Rectal smooth muscle tissue (tissue), 1 donor: ENCODE results near the gene SCFD1.

Experiments used
- H3K27ac ChIP-seq: one replicate; pipeline ENCODE4 v1.7.0; 2013; ENCODE audit warnings: low read depth, low read length, inconsistent platforms
- H3K27me3 ChIP-seq: one replicate; pipeline ENCODE4 v1.7.0; 2013; ENCODE audit warnings: low read length; ENCODE audit not compliant: control insufficient read depth, insufficient read depth
- H3K36me3 ChIP-seq: one replicate; pipeline ENCODE4 v1.7.0; 2013; ENCODE audit warnings: low read length; ENCODE audit not compliant: control insufficient read depth, insufficient read depth
- H3K4me1 ChIP-seq: one replicate; pipeline ENCODE4 v1.7.0; 2013; ENCODE audit warnings: low read length; ENCODE audit not compliant: control insufficient read depth, insufficient read depth
- H3K4me3 ChIP-seq: one replicate; pipeline ENCODE4 v1.7.0; 2013; ENCODE audit warnings: low read length
- H3K9ac ChIP-seq: one replicate; pipeline ENCODE4 v1.7.0; 2013; ENCODE audit warnings: low read length

SCFD1 gene

DNA sequence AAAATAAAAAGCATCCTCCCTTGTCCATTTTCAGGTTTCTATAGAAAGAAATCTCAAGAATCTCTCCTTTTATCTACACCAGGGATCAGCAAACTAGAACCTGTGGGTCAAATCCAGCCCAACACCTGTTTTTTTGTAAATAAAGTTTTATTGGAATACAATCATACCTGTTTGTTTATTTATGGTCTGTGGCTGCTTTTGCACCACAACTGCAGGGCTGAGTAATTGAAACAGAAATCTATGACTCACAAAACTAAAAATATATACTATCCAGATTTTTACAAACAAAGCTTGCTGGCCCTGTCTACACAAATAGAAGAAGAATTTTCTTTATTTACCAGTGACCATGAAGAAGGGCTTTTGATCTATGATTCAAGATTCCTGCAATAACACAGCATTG is 157.1 kb downstream of the SCFD1 start:
- Histone ChIP-seq H3K4me3 (no peak overlapping the region), H3K27me3 (no peaks in the 10 kb centered on the region), H3K27ac (no peak overlapping the region), H3K36me3 (no peaks in the 10 kb centered on the region), H3K4me1 (no peaks in the 10 kb centered on the region), H3K9ac (no peak overlapping the region)
